Measurements from ENCODE around the gene GPC6.

Gene GPC6

DNA sequence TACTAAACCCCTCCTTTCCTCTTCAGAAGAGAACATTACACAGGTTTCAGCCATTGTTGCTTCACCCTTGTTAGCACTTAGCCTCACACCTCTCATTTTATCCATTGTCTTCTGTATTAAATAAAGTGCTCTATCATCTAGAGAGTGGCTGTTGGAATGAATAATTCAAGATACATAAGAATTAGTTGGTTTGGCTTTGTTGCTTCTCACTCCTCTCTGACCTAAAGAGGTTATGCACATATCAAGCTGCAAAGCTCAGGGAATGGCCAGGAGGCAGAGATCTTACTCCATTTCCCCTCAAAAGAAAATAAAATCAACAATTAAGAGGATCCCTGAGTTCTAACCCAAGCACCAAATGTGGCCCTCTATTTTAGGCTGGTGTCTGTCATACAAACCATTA lies 1173.2 kb downstream of the GPC6 start:
- no peak for DNase-seq (ENCODE audit: low read depth in 2 of 2)

- DNase-seq (ENCODE audit: low read depth in 2 of 2) = no peak
These were observed 1174.3 kb downstream of the GPC6 start for GRCh38 chr13:94400874-94401273.

DNA sequence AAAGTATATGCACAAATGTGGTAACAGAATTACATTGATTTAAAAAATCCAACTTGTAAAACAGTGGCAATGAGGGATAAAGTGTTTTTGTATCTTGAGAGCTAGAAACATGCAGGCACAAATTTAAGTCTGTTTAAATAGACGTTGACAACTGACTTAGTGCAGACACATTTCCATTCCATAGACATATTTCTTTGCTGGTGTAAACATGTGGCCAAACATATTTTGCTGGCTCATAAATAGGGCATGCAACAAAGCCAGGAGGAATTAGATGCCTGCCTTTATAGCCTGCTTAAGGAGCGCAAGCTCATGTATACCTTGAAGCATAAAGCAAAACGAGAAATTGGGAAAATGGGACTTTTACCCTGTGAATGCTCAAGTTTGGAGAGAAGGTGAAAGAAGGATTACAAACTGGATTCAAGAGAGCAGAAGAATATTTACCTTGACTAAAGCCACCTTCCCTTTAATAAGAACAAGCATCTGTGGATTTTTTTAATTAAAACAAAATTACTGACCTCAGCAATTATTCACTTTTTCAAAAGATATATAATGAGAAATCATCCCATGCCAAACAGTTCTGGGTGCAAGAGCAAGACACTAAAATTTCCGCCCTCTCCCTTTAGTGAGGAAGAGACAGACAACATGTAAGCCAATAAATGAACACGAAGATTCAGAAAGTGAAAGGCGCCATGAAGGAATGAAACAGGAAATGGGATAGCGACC lies 1181.9 kb downstream of the GPC6 start:
- DNase-seq (ENCODE audit: low read depth in 2 of 2) = no peak

- DNase-seq (ENCODE audit: low read depth in 2 of 2) = no peak
These were observed 1185.1 kb downstream of the GPC6 start for GRCh38 chr13:94411747-94412146.

- DNase-seq (ENCODE audit: low read depth in 2 of 2) = no peak
These were observed 1186.4 kb downstream of the GPC6 start for GRCh38 chr13:94412870-94413597.

GRCh38 chr13:94413598-94413944 lies 1187.0 kb downstream of the GPC6 start:
- no peak for DNase-seq (ENCODE audit: low read depth in 2 of 2)

GRCh38 chr13:94414141-94414540 lies 1187.5 kb downstream of the GPC6 start:
- DNase-seq (ENCODE audit: low read depth in 2 of 2) = no peak

- DNase-seq (ENCODE audit: low read depth in 2 of 2) = no peak
These were observed 1188.1 kb downstream of the GPC6 start for GRCh38 chr13:94414708-94415107.

DNA sequence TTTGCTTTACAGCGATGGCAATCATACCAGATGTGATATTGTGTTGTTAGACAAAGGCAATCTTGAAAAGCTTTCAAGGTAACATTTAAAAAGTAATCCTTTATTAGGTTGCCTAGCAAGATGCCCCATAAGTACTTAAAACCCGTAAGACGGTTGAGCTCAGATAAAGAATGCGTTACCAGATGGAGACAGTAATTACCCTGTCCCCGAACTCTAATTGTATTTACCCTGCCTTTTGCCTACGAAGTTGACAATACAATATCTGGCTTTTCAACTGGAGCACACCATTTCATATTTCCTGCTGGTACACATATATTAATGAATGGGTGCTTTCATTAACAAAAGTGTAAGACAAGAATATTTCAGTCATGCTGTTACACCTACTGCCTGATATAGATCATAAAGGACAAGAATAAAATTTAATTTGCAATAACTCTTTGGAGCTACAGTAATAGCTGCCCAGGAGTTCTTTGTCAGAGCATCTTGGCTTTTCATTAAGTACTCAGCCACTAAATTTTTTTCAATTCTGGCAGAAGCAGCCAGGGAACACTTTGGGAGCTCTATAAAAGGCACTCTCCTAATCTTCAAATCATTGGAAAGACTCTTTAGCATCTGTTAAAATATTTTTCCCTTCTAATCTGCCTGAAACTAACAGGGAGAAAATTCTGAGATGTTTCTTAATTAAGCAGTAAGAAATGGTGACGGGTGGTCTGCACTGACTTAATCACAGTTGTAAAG lies 1189.1 kb downstream of the GPC6 start:
- no peak for DNase-seq (ENCODE audit: low read depth in 2 of 2)

GRCh38 chr13:94416454-94417080 lies 1190.0 kb downstream of the GPC6 start:
- no peak for DNase-seq (ENCODE audit: low read depth in 2 of 2)

GRCh38 chr13:94417294-94417693 lies 1190.7 kb downstream of the GPC6 start:
- DNase-seq (ENCODE audit: low read depth in 2 of 2) = no peak

GRCh38 chr13:94419304-94419924 lies 1192.8 kb downstream of the GPC6 start:
- DNase-seq (ENCODE audit: low read depth in 2 of 2) = peak in 1 of 2 donors; percentile 20

- DNase-seq (ENCODE audit: low read depth in 2 of 2) = no peak
These were observed 1193.3 kb downstream of the GPC6 start for GRCh38 chr13:94419925-94420305.

DNA sequence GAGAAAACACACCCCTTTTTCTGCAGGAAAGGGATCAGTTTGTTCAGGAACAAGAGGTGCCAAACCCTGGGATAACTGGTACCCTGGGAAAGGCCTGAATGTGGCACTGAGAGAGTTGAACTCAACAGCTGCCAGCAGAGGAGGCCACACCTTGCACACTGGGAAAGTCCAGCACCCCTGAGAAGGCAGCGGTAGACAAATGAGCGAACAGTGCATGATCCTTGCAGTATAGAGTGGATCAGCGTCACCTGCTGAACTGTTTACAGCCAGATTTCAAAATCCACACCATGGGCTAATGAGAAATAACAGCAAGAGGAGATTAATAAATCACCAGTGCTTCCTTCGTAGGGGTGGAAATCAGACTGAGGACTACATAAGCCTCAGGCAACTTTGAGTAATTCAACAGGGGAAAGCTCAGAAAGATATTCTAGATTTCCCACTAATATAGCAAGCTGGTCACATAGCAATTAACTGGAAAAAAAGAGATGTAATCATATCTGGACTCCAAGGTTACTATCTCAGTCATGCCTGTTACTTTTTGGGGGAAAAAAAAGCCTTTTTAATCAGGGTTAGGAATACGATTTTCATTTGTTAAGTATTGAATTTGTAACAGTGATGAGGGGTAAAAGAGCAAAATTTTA lies 1200.8 kb downstream of the GPC6 start:
- no peak for DNase-seq (ENCODE audit: low read depth in 2 of 2)

GRCh38 chr13:94431574-94431973 lies 1205.0 kb downstream of the GPC6 start:
- DNase-seq (ENCODE audit: low read depth in 2 of 2) = no peak

GRCh38 chr13:94431987-94432386 lies 1205.4 kb downstream of the GPC6 start:
- DNase-seq (ENCODE audit: low read depth in 2 of 2) = no peak

DNA sequence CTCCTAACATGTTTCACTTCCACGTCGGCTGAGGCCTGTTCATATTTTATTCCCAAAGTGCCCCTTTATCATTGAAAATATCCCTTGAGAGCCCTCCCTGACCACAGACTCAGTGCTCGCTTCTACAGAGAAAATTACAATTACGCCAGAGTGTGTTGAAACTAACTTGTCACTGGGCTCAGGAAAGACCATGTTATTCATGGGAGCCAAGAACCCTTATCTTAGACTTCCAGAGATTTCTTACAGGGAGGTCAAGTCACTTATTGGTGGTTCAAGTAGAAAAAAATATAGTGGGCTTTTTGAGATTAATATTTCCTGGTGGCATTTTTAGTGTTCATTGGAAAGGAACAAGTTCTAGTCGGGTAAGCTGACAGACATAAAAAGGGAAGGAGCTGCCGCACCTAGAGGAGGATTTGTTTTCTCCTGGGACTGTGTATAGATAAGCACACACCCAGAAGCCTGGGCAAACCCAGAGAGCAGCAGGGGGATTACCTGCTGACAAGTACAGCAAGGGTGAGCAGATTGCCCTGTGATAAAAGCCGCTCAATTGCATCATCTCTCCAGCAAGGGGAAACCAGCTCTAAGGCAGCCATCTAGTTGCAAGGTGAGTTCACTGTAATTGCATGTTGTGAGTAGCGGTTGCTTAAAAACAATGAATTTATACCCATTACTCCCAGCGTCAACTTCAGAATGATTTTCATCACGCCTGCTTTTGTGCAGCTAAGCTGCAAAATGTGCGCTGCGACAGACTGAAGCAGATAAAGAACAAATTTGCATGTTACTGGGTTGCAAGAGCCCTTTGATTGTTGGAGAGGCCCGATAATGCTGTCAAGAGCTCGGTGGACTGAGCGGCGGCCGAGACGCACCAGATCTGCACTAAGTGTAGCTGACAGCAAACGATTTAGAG lies 1206.7 kb downstream of the GPC6 start:
- DNase-seq (ENCODE audit: low read depth in 2 of 2) = no peak

- DNase-seq (ENCODE audit: low read depth in 2 of 2) = no peak
These were observed 1209.1 kb downstream of the GPC6 start for GRCh38 chr13:94435604-94436226.

GRCh38 chr13:94444826-94445225 lies 1218.2 kb downstream of the GPC6 start:
- DNase-seq (ENCODE audit: low read depth in 2 of 2) = no peak

- no peak for DNase-seq (ENCODE audit: low read depth in 2 of 2)
These were observed 1227.7 kb downstream of the GPC6 start for GRCh38 chr13:94454334-94454733.
